KOPT-K1 (cell line): Measurements from ENCODE around the gene LY6G6F.

Source experiments
- H3K27ac ChIP-seq: fragments of 200-600 bp; sonication (generic); 2 replicates; pipeline ENCODE4 v1.5.1; 2016; ENCODE audit warnings: antibody characterized with exemption, mild to moderate bottlenecking, low read depth, low read length; ENCODE audit not compliant: poor library complexity, severe bottlenecking
- H3K36me3 ChIP-seq: fragments of 200-600 bp; sonication (generic); 2 replicates; pipeline ENCODE4 v1.5.1; 2017; ENCODE audit warnings: antibody characterized with exemption, mild to moderate bottlenecking, low read length, moderate library complexity; ENCODE audit not compliant: insufficient read depth
- H3K9me3 ChIP-seq: fragments of 200-600 bp; sonication (generic); 2 replicates; pipeline ENCODE4 v1.5.1; 2017; ENCODE audit warnings: antibody characterized with exemption, low read length, mild to moderate bottlenecking; ENCODE audit not compliant: insufficient read depth, poor library complexity, severe bottlenecking

The LY6G6F gene

DNA sequence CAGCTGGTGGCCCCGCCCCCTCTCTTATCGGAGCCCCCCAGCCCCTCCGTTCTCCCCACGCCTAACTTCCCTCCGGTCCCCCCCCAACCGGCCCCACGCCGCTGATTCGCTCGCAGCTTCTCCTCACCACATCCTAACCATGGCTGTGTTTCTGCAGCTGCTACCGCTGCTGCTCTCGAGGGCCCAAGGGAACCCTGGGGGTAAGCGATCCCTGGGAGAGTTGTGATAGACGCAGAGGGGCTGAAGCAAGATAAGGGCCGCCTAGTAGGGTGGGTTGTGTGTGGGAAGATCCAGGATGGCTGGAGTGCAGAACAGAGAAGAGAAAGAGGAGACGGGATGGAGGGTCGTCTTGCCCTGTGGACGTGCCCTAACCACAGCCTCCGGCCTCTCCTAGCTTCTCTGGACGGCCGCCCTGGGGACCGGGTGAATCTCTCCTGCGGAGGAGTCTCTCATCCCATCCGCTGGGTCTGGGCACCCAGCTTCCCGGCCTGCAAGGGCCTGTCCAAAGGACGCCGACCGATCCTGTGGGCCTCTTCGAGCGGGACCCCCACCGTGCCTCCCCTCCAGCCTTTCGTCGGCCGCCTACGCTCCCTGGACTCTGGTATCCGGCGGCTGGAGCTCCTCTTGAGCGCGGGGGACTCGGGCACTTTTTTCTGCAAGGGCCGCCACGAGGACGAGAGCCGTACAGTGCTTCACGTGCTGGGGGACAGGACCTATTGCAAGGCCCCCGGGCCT, 16.7 kb downstream of the LY6G6F start, which contains the start of gene MPIG6B:
MPIG6B (plus strand) TSS at position 129 of the 735 bp plus-strand sequence; CDS start at position 140, 11 bp downstream.
- no peaks in the 10 kb centered on the region for H3K9me3 ChIP-seq

DNA sequence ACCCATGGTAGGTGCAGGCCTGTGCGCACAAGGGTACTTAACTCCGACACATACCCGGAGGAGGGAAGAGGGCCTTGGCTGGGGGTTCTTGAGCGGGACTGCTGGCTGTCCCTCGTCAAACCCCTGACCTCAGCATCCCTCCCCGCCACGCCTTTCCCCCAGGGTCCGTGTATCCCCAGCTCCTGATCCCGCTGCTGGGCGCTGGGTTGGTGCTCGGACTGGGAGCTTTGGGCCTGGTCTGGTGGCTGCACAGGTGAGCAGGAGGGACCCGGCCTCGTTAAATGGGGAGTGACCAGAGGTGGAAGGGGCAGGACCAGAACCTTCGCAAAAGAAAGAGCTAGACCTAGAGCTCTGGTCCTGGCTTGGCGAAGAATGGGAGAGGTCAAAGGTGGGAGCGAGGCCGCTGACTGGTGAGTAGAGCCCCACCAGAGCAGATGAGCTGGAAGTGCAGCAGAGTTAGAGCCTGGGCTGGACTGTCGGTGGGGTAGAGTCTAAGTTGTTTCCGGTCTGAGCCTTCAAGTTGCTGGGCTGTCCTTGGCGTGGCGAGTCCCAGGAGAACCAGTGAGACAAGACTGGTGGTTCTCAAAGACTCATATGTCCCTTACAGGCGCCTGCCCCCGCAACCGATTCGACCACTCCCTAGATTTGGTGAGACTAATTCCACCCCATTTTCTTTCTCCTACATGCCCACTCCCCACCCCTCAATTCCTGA, 17.5 kb downstream of the LY6G6F start:
- Histone ChIP-seq H3K27ac (peak overlapping the region; percentile 74), H3K36me3 (peaks cover 13% of the 10 kb centered on the region), H3K9me3 (no peaks in the 10 kb centered on the region)

More for the DNA sequence above, 16.7 kb downstream of the LY6G6F start, which contains the start of gene MPIG6B:
- peak within 1 kb of the TSS; percentile 74 for H3K27ac ChIP-seq
- H3K36me3 ChIP-seq, result peaks cover 13% of the 10 kb centered on the region

DNA sequence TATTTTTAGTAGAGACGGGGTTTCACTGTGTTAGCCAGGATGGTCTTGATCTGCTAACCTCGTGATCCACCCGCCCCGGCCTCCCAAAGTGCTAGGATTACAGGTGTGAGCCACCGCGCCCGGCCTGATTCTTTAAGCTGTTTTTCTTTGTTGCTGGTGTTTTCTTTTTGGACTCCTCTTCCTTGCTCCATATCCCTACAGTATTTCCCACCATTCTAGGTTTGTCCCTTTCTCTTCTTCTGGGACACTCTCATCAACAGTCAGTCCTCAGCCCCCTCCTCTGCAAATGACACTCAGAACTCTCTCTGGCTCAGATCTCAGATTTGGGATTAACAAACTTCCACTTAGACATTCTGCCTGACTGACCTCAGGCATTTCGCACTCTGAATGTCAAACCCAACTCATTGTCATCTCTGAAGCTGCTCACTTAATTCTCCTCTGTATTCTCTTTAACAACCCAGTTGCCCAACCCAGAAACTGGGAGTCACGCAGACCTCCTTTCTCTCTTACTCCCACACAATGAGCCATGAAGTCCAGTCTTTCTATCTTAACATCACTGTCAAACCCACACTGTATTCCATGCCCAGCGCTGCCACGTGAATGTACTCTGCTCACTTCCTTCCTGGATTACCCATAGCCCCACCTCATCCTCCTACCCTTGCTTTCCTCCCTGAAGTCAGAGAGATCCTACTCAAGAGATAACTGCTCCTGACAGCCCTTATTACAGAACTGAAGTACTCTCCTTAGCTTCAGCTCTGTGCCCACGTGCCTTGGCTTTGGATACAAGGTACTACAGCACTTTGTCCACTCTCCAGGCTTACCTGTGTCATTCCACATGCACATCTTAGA, 19.1 kb downstream of the LY6G6F start:
- Histone ChIP-seq H3K9me3 (no peaks in the 10 kb centered on the region), H3K27ac (peak overlapping the region; percentile 19), H3K36me3 (peaks cover 19% of the 10 kb centered on the region)

- Histone ChIP-seq H3K27ac (peak overlapping the region; percentile 59), H3K36me3 (peaks cover 34% of the 10 kb centered on the region), H3K9me3 (no peaks in the 10 kb centered on the region)
These were observed 20.5 kb downstream of the LY6G6F start for GRCh38 chr6:31727034-31727716.

- Histone ChIP-seq H3K36me3 (peaks cover 42% of the 10 kb centered on the region), H3K27ac (peak overlapping the region; percentile 59)
These were observed 21.3 kb downstream of the LY6G6F start for GRCh38 chr6:31727717-31728671.

GRCh38 chr6:31728767-31729514, 22.3 kb downstream of the LY6G6F start, which contains the start of gene DDAH2:
Gene DDAH2 (minus strand): TSS chr6:31729299. CDS start chr6:31729161, 138 bp downstream.
- Histone ChIP-seq H3K9me3 (no peaks in the 10 kb centered on the region), H3K27ac (peak within 1 kb of the TSS; percentile 64), H3K36me3 (peaks cover 51% of the 10 kb centered on the region)

More at GRCh38 chr6:31727717-31728671, 21.3 kb downstream of the LY6G6F start:
- no peaks in the 10 kb centered on the region for H3K9me3 ChIP-seq

- Histone ChIP-seq H3K36me3 (peaks cover 57% of the 10 kb centered on the region), H3K9me3 (no peaks in the 10 kb centered on the region), H3K27ac (peak overlapping the region; percentile 64)
These were observed 22.9 kb downstream of the LY6G6F start for GRCh38 chr6:31729515-31729978.

DNA sequence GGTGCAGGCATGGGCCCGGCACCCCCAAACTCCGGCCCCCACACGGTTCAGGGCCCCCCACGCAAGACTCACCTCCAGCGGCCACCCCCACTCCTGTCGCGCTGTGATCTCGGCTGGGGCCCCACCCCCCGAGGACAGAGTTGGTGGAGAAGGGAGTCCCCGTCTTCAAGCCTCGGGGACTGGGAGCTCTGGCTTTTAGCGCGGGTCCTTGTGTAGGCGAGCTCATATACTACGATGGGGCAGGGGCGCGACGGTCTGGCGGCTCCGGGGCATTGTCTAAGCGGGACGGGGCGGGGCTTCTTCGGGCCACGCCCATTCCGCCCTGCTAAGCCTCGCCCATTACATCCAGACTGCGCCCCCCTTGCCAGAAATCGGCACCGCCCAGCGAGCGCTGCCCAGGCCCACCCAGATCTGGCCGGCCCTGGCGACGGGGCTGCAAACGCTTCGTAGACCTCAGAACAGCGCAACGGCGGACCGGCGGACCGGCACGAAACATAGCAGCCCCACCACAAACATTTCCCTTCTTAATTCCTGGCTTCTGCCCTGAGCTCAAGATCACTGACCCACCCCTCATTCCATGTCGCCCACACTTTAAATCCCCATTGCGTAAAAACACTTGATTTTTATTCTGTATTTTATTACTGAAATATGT, 23.4 kb downstream of the LY6G6F start:
- peaks cover 57% of the 10 kb centered on the region for H3K36me3 ChIP-seq
- H3K27ac ChIP-seq, result peak overlapping the region; percentile 64
- H3K9me3 ChIP-seq, result no peaks in the 10 kb centered on the region

GRCh38 chr6:31730631-31731086, 24.0 kb downstream of the LY6G6F start:
- peaks cover 57% of the 10 kb centered on the region for H3K36me3 ChIP-seq
- H3K27ac ChIP-seq, result no peak overlapping the region
- H3K9me3 ChIP-seq, result no peaks in the 10 kb centered on the region

DNA sequence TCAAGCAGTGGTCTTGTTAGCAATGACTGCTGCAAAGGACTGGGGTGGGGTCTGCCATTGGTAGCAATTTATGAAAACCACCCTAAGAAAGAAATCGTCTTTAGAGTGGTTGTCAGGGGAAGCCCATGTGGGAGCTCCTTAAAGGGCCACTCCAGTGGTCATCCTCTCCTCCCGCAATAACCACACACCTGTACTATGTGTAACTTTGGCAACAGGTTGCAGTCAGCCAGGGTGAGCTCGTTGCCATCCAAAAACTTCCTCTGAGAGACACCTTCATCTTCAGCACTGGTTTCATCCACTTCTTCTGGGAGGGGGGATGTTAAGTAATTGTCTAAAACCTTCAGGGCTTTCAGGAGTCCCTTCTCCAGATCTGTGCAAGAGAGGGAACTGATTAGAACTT, 25.4 kb downstream of the LY6G6F start:
- H3K27ac ChIP-seq, result no peak overlapping the region
- peaks cover 49% of the 10 kb centered on the region for H3K36me3 ChIP-seq
- no peaks in the 10 kb centered on the region for H3K9me3 ChIP-seq

DNA sequence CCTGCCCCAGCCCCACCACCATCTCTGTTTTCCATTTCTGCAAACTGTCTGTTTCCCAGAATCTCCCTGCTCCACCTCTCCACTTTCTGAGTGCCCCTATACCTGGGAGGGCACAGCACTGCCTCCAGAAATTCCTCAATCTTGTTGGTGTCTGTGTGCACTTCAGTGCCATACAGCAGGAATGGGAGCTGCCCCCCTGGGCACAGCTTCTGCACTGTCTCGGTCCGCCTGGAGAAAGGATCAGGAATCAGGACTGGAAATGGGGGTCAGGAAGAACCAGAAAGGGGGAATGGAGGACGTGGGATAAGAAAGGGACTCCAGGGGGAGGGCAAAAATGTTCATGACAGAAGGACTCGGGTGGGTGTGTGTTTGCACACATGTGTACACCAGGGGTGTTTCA, 27.1 kb downstream of the LY6G6F start:
- Histone ChIP-seq H3K9me3 (no peaks in the 10 kb centered on the region), H3K36me3 (peaks cover 44% of the 10 kb centered on the region), H3K27ac (peak overlapping the region; percentile 98)

DNA sequence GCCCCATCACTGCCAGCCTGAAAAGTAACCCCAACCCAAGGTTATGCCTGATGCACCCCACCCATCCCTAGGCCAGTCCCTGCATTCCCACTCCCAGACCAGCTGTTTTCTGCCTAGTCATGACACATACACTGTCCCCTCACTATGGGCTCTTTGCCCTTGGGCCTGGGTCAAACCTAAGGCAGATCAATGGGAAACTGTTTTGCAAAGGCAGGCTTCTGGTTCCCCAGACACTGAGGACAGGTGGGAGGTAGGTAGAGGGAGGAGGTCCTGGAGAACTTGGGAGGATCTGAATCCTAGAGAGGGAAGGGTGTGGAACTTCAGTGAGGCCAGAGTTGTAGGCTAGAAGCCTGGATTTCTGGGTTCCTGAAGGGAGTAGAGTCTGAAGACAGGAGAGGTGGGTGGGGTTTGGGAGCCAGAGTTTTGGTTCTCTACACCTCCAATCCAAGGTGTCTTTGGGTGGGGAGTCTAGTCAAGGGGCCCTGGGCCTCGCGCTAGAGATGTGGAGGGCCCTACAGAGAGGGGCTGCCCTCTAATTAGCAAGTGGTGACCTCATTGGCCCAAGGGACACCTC, 27.7 kb downstream of the LY6G6F start:
- no peaks in the 10 kb centered on the region for H3K9me3 ChIP-seq

More for the DNA sequence above, 27.7 kb downstream of the LY6G6F start:
- Histone ChIP-seq H3K36me3 (peaks cover 44% of the 10 kb centered on the region), H3K27ac (peak overlapping the region; percentile 98)
